HepG2 (cell line): ENCODE results near the gene PRAMEF4. TPM values are rescaled to one million over a fixed set of nuclear protein-coding genes. Genes with fewer than 3 reads are reported as not detected.
"Not testable (repeated sequence)": the region's sequence is repeated elsewhere in the genome, so short reads cannot be mapped to it uniquely, and the experiment has no call there.

Source experiments
- ATAC-seq: fragments of 200-7000 bp; cut with Tn5 transposase; 3 replicates; pipeline ENCODE4 v1.9.1; 2020; ENCODE audit warnings: mild to moderate bottlenecking, moderate library complexity
- BruUV-seq: library from RNA; stranded (reverse); fragments of 400-500 nt; replicated peaks from 2 replicates; lab custom pipeline; 2021; lab: Mats Ljungman, UMichigan
- CTCF ChIA-PET: fragments of 300-600 bp; formaldehyde crosslinking; extraction: SDS; loops from one replicate; lab custom pipeline; 2021; ENCODE audit warnings: low total read pairs, inconsistent platforms, low intra/inter-chr PET ratio; lab: Yijun Ruan, JAX
- POLR2A ChIA-PET: fragments of 350-600 bp; sonication (Branson Sonifier 250); formaldehyde crosslinking; loops from one replicate; lab custom pipeline; 2020; ENCODE audit warnings: antibody characterized with exemption, inconsistent platforms; lab: Yijun Ruan, JAX
- DNase-seq: peaks from one replicate; pipeline ENCODE4 v3.0.0-alpha.2; 2015; ENCODE audit warnings: low spot score
- FAIRE-seq: peaks from 3 replicates; lab custom pipeline; 2011; peaks lifted over from hg19 to GRCh38; lab: Jason Lieb, UNC
- H2AFZ ChIP-seq: one replicate; pipeline ENCODE4 v1.6.1; 2011; ENCODE audit warnings: low read length, inconsistent platforms
- H3K27ac ChIP-seq: fragments of 300-600 bp; 3 replicates; pipeline ENCODE4 v1.8.0; 2011; ENCODE audit warnings: mixed run types, mild to moderate bottlenecking, mixed read lengths, low read length, inconsistent platforms; ENCODE audit not compliant: insufficient read depth; ENCODE audit errors: extremely low read length
- H3K27me3 ChIP-seq, 2 experiments: fragments of 200-600 bp in 1 of 2; 2 replicates in 1 of 2; 3 replicates in 1 of 2; pipeline versions ENCODE4 v1.6.0 to v1.8.0; 2011; ENCODE audit warnings: low read length in 2 of 2, mild to moderate bottlenecking in 2 of 2, moderate library complexity in 2 of 2, inconsistent platforms in 1 of 2; ENCODE audit not compliant: insufficient read depth in 2 of 2, control insufficient read depth in 1 of 2
- H3K36me3 ChIP-seq, 2 experiments: fragments of 200-600 bp in 1 of 2; replicated peaks in 1 of 2; 2 replicates in 1 of 2; 3 replicates in 1 of 2; pipeline versions ENCODE4 v1.5.1 to v1.8.0; 2011; ENCODE audit warnings: low read length in 2 of 2, inconsistent platforms in 1 of 2; ENCODE audit not compliant: insufficient read depth in 2 of 2, control insufficient read depth in 1 of 2
- H3K4me1 ChIP-seq: 2 replicates; pipeline ENCODE4 v1.5.1; 2012; ENCODE audit warnings: low read length, inconsistent platforms; ENCODE audit not compliant: insufficient read depth
- H3K4me2 ChIP-seq: 2 replicates; pipeline ENCODE4 v1.6.0; 2011; ENCODE audit warnings: low read depth, low read length, inconsistent platforms
- H3K4me3 ChIP-seq, 3 experiments: fragments of 200-600 bp in 1 of 3; sonication (generic), shearing (Covaris generic) in 1 of 3; replicated peaks in 1 of 3; 2 replicates each; pipeline ENCODE4 v1.5.1; 2011 to 2016; ENCODE audit warnings: low read length in 3 of 3, inconsistent platforms in 2 of 3, low read depth in 2 of 3, mild to moderate bottlenecking in 2 of 3, control low read depth in 1 of 3, mixed read lengths in 1 of 3; ENCODE audit not compliant: insufficient read depth in 1 of 3
- H3K79me2 ChIP-seq: one replicate; pipeline ENCODE4 v1.6.1; 2011; ENCODE audit warnings: low read length, inconsistent platforms; ENCODE audit not compliant: insufficient read depth
- H3K9ac ChIP-seq: 2 replicates; pipeline ENCODE4 v1.6.0; 2011; ENCODE audit warnings: mild to moderate bottlenecking, low read depth, low read length, inconsistent platforms; ENCODE audit not compliant: insufficient read depth
- H3K9me3 ChIP-seq: 2 replicates; pipeline ENCODE4 v1.5.1; 2012; ENCODE audit warnings: mild to moderate bottlenecking, low read length
- H4K20me1 ChIP-seq: 2 replicates; pipeline ENCODE4 v1.6.0; 2011; ENCODE audit warnings: inconsistent platforms, mild to moderate bottlenecking, low read length, moderate library complexity; ENCODE audit not compliant: insufficient read depth
- STAG1 ChIP-seq: sonication (generic); formaldehyde crosslinking; IDR thresholded peaks from 2 replicates; pipeline ENCODE4 v1.4.0; 2020; ENCODE audit warnings: missing genetic modification reagents
- WGBS: methylation state at CpG from one replicate; pipeline ENCODE4 v1.1.6; 2017; ENCODE audit warnings: low lambda C conversion rate; 5-methylcytosine and 5-hydroxymethylcytosine counted together
- in situ Hi-C: cut with HindIII; loops from 2 replicates; pipeline ENCODE4 v1.10.0; 2017; ENCODE audit warnings: low pct_unique_long_range_greater_than_20kb; ENCODE audit not compliant: extremely low pct_ligation_motif_present
- intact Hi-C: fragments of 100-400 bp; cut with micrococcal nuclease; formaldehyde crosslinking; loops from one replicate; pipeline ENCODE4 v1.10.0; 2022; ENCODE audit not compliant: unreplicated experiment
- polyA plus RNA-seq, 8 experiments: library from polyadenylated mRNA; depleted of rRNA in 3 of 8; stranded (reverse) in 7 of 8; unstranded in 1 of 8; fragments of >200 nt; fragmentation: Illumina TruSeq in 4 of 8; extraction: Trizol in 4 of 8; gene quantifications; 2 replicates each; pipeline versions ENCODE4 v1.2.1 to v1.2.3, GENCODE V29; 2011 to 2016; ENCODE audit warnings: low read depth in 4 of 8, missing spikeins in 1 of 8, mixed read lengths in 1 of 8; ENCODE audit not compliant: insufficient read depth in 1 of 8
- total RNA-seq, 5 experiments: library from RNA; depleted of rRNA; stranded (reverse); fragments of >200 nt; fragmentation: Illumina TruSeq; extraction: Trizol; gene quantifications; 2 replicates each; pipeline ENCODE4 v1.2.3, GENCODE V29; 2016; ENCODE audit warnings: low read depth in 1 of 5

The PRAMEF4 gene
- total and polyA plus RNA-seq, 2 of the 13 experiments (the other 11 are each of a cell fraction or from before 2014, with no cell fraction given): not detected

GRCh38 chr1:12921749-12922148 is 35.7 kb upstream of the PRAMEF4 start:
- intact Hi-C loops, H3K36me3 ChIP-seq, BruUV-seq, in situ Hi-C loops, H3K4me2 ChIP-seq, H3K27me3 ChIP-seq, H4K20me1 ChIP-seq, H3K79me2 ChIP-seq, CTCF ChIA-PET, H3K4me3 ChIP-seq, POLR2A ChIA-PET, H3K4me1 ChIP-seq, H2AFZ ChIP-seq, H3K9me3 ChIP-seq, H3K9ac ChIP-seq, ATAC-seq, FAIRE-seq, H3K27ac ChIP-seq, DNase-seq: not testable (repeated sequence)
- TF ChIP-seq STAG1 (CRISPR knock-in tag): 0 out of 2 replicates have a peak, but pooled peaks have one; percentile 4
- 0% methylated on average over 2 of the region's 2 CpGs for WGBS

GRCh38 chr1:12916310-12916709 is 30.3 kb upstream of the PRAMEF4 start, which contains the start of gene PRAMEF7:
Gene PRAMEF7 (plus strand): TSS chr1:12916610. CDS start chr1:12917693, 1,083 bp downstream.
- FAIRE-seq, BruUV-seq, intact Hi-C loops, H3K4me2 ChIP-seq, H3K36me3 ChIP-seq, H3K4me1 ChIP-seq, H2AFZ ChIP-seq, H3K9ac ChIP-seq, H3K79me2 ChIP-seq, POLR2A ChIA-PET, CTCF ChIA-PET, DNase-seq, in situ Hi-C loops, H3K4me3 ChIP-seq, H3K27me3 ChIP-seq, H3K27ac ChIP-seq, H3K9me3 ChIP-seq, H4K20me1 ChIP-seq, ATAC-seq: not testable (repeated sequence)
- WGBS: no CpG with 5 or more reads among the region's 1 CpG

GRCh38 chr1:12903793-12904572 is 18.0 kb upstream of the PRAMEF4 start:
- intact Hi-C loops, FAIRE-seq, H4K20me1 ChIP-seq, CTCF ChIA-PET, H3K36me3 ChIP-seq, H3K79me2 ChIP-seq, H3K27ac ChIP-seq, H3K9me3 ChIP-seq, H3K4me3 ChIP-seq, in situ Hi-C loops, H2AFZ ChIP-seq, ATAC-seq, DNase-seq, H3K4me2 ChIP-seq, H3K27me3 ChIP-seq, H3K4me1 ChIP-seq, BruUV-seq, POLR2A ChIA-PET, H3K9ac ChIP-seq: not testable (repeated sequence)
- WGBS: no CpG with 5 or more reads among the region's 5 CpGs

GRCh38 chr1:12899186-12899585 is 13.2 kb upstream of the PRAMEF4 start:
- DNase-seq, H4K20me1 ChIP-seq, in situ Hi-C loops, ATAC-seq, CTCF ChIA-PET, intact Hi-C loops, H2AFZ ChIP-seq, H3K4me3 ChIP-seq, H3K27me3 ChIP-seq, H3K4me2 ChIP-seq, H3K9me3 ChIP-seq, POLR2A ChIA-PET, H3K27ac ChIP-seq, H3K9ac ChIP-seq, BruUV-seq, H3K79me2 ChIP-seq, H3K36me3 ChIP-seq, H3K4me1 ChIP-seq, FAIRE-seq: not testable (repeated sequence)
